Stimulated activated CD4-positive, alpha-beta T cell treated with anti-CD3 and anti-CD28 coated beads, Interleukin-12 subunit alpha, Interleukin-12 subunit beta, amount 100 ng/mL, for 24 hours (primary cell): ENCODE results near the gene PKNOX2.

Source experiments
- DNase-seq, 2 experiments: peaks; one replicate each; pipeline ENCODE4 v3.0.0-alpha.2; 2020; ENCODE audit warnings: low read depth in 2 of 2

The PKNOX2 gene

GRCh38 chr11:125382314-125382791 is 217.8 kb downstream of the PKNOX2 start:
- DNase-seq = no peak

- no peak for DNase-seq
Observed at GRCh38 chr11:125382822-125383221, 218.3 kb downstream of the PKNOX2 start.

GRCh38 chr11:125384825-125385224 is 220.3 kb downstream of the PKNOX2 start:
- no peak for DNase-seq

DNA sequence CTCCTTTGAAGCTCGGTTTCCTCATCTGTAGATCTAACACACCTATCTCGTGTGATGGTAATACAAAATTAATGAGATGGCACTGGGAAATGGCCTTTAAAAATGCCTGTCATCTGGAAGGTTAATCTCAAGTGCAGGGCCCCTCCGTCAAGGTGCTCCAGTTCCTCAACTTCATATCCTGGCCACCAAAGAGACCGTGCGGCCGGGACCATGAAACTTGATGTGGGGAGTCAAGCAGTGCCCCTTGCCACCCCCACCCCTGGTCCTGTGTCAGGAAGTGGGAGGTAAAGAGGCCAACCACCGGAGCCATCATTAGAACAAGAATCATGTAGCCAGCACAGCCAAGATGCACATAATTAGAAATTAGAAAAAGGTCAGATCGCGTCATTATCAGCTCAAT is 223.3 kb downstream of the PKNOX2 start:
- no peak for DNase-seq

DNA sequence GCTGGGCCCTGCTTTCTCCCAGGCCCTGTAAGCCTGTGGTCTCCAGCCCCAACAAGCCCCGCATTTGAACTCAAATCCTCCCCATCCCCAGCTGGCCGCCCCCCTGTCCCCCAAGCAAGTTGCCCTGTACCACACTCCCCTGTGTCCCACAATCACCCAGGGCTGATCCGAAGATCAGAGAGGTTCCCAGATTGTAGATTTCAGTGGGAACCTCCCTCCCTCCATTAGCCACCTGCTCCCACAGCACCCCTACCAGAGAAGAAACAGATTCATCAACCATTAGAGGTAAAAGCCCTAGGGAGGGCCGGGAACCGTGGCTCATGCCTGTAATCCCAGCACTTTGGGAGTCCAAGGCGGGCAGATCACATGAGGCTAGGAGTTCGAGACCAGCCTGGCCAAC is 224.1 kb downstream of the PKNOX2 start:
- no peak for DNase-seq

DNA sequence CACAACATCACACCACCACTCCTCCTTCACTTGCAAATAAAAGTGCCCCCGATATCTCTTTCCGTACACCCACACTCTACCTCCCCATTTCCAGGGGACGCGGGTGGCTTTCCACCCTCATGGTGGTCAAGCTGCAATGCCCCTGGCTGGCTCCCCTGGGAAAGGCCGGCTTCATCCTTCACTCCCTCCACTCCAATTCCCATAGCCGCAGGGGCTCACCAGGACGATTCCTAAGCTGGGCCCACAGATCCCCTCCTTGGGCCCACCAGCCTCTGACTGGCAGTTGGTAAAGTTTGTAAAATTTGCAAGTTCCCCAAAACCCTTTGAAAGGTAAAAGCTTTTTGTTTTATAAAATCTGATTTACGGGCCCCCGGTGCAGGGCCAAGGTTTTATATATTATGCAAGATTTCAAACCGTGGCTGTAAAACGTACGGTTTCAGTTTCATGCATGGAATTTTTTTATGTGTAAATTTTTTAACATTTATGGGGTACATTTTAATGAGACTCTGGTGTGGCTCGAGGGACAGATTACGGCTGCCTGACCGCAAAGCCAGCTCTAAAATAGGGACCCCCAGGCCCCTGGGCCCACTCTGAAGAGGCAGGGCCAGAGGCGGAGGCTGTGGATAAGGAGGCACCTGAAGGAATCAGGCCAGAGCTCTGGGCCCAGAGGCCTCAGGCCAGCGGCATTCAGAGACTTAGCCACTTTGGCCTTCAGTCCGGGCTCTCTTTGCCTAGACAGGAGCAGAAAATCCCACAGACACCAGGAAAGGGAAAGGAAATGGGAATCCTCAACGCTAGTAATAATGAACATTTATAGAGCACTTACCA is 225.0 kb downstream of the PKNOX2 start:
- DNase-seq = no peak

GRCh38 chr11:125390946-125391345 is 226.4 kb downstream of the PKNOX2 start:
- DNase-seq = no peak

DNA sequence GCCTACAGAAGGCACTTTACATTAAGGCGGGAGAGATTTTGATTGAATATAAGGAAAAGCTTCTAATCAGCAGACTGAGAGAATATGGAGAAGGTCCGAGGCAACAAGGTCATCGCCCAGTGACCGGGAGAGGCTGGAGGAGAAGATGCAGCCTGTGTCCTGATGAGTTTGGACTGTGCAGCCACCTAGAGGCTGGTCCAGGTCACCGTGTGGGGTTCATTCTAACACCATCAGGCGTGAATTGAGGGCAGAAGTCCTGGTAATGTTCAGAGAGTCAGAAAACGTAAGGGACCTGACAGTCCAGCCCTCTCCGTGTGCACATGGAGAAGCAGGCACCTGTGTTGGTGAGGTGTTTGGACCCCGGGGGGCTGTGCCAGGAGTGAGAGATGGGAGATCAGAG is 228.8 kb downstream of the PKNOX2 start:
- no peak for DNase-seq

GRCh38 chr11:125394296-125394695 is 229.7 kb downstream of the PKNOX2 start:
- no peak for DNase-seq

GRCh38 chr11:125397421-125397820 is 232.9 kb downstream of the PKNOX2 start:
- DNase-seq = no peak

- no peak for DNase-seq
Observed at GRCh38 chr11:125398475-125398874, 233.9 kb downstream of the PKNOX2 start.

DNA sequence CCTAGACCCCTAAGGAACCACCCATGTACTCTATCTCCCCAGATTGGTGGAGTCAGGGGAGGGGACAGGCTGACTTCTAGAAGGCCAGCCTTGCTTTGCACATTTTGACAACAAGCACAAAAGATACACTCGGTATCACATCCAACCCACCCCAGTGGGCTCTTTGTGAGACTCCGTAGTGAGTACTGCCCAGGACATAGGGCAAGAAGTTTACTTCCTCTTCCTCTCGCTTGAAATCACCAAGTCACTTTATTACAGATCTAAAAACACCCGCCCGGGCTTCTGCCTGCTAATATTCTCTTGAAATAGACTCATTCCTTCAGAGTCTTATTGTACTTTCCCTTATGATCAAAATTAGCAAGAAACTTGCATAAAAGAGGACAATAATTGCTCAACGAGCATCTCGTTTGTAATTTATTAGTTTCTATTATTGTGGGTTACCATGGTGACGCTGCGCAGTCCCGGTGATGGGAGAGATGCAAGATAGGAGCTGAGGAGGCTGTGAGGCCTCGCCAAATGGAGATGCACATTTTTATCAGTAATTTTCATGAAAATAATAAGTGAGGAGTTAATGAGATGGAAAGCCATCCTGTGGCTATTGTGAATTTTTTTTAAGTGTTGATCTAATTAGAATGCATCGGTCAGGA is 234.6 kb downstream of the PKNOX2 start:
- no peak for DNase-seq

- no peak for DNase-seq
Observed at GRCh38 chr11:125399945-125400344, 235.4 kb downstream of the PKNOX2 start.

GRCh38 chr11:125401235-125401634 is 236.7 kb downstream of the PKNOX2 start:
- no peak for DNase-seq

DNA sequence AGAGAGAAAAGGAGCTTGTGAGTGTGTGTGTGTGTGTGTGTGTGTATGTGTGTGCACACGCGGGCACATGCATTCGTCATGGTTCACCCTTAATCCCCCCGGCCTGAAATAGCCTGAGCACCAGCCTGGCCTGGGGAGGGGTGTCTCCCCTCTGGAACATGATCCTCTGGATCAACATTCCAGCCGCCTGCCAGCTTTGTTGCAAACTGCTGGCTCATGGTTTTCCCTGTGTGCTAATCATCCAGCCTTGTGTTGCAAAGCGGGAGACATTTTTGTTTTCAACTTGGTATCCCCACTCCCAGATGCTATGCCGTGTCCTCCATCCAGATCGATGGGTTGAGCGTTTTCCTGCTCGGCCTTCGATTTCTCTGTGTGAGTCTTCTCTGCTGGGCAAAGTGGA is 237.2 kb downstream of the PKNOX2 start:
- no peak for DNase-seq

- DNase-seq = no peak
Observed at GRCh38 chr11:125402435-125402834, 237.9 kb downstream of the PKNOX2 start.

GRCh38 chr11:125404157-125404810 is 239.7 kb downstream of the PKNOX2 start:
- no peak for DNase-seq

- DNase-seq = peak; percentile 28 to 69
Observed at GRCh38 chr11:125404811-125405790, 240.6 kb downstream of the PKNOX2 start.

DNA sequence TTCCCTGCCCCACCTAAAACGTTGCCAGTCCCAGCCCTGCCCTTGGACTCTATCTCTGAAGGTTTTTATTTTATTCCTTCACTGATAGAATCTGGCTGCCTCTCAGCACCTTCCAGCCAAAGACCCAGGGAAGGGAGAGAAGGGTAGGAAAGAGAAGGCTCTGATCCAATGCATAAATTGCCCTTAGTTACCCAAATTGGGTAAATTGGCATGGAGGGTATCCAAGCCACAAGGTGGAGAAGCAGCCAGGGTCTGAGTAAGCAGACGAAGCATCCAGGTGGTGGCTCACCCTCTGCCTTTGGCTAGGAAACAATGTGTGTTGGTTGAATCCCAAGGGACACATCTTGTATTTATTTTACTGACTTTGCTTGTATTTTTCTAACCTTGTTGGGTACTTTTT is 242.5 kb downstream of the PKNOX2 start:
- DNase-seq = no peak

DNA sequence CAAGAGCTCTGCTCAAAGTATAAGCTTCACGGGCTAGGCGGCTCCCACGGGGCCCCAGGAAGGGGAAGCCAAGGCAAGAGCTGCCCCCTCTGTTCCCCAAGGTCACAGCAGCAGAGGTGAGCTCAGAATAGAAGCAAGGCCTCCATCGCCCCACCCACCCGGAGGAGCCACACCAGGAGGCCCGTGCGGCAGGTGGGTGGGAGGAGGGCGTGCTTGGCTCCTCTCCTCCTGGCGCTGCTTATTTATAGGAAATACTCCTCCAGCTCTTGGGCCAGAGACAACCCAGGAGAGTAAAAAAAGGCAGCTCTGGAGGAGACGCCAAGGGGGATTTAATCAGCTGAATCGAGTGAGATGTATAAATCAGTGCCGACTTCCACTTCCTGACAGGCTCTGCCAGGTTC is 243.8 kb downstream of the PKNOX2 start:
- no peak for DNase-seq

- DNase-seq = no peak
Observed at GRCh38 chr11:125410091-125410490, 245.5 kb downstream of the PKNOX2 start.

- no peak for DNase-seq
Observed at GRCh38 chr11:125412177-125412496, 247.6 kb downstream of the PKNOX2 start.
